GM18868 (cell line): ENCODE data around the gene ANKRD1.

ENCODE experiments used
- ATAC-seq: cut with Tn5 transposase; IDR thresholded peaks from one replicate; pipeline ENCODE4 v1.9.1; 2021; ENCODE audit warnings: mild to moderate bottlenecking, moderate library complexity; ENCODE audit not compliant: unreplicated experiment

The ANKRD1 gene

DNA sequence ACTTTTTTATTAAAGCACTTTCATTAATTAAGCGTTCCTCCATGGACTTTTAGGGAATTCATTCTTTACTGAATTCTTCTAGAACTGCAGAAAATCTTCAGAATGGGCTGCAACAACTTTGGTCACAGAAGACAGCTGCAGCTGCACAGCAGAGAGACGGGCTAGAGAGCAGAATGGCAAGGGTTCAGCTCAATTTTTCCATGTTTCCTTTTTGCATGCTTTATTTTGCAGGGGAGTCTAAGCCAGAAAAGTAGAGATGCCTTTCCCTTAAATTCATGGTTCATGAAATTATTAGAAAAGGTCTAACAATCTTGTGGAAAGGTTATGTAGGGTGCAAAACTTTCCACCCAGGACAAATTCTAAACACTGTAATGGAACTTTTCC is 15.4 kb upstream of the ANKRD1 start:
- no peak for ATAC-seq

DNA sequence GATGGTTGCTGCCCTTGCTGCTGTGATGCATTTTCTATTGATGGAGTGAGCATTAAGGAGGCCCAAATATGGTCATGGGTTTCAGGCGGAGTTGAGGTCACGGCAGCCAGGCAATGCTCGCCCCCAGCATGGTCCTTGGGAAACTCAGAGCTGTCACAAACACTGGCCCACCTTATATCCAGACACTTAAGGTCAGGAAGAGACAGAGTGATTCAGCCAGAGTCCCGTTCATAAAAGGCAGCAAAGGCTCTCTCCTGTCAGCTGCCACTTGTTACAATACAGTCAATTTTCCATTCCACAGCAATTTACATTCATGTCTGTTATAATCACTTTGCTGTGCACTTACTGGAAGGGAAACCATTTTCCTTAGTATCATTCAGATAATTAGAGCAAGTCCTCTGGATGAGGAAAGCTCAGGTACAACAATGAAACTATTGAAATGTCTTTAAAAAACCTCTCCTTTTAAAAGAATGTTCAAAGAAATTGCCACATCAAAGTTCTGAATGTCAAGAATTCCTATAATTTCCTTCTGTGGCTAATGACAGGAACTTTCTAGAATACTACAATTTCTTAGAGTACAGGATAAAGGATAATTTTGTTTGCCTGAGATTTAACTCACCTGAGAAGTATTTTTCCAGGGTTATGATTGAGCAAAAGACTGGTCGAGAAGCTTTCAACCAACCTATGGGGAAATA is 14.8 kb upstream of the ANKRD1 start:
- no peak for ATAC-seq

DNA sequence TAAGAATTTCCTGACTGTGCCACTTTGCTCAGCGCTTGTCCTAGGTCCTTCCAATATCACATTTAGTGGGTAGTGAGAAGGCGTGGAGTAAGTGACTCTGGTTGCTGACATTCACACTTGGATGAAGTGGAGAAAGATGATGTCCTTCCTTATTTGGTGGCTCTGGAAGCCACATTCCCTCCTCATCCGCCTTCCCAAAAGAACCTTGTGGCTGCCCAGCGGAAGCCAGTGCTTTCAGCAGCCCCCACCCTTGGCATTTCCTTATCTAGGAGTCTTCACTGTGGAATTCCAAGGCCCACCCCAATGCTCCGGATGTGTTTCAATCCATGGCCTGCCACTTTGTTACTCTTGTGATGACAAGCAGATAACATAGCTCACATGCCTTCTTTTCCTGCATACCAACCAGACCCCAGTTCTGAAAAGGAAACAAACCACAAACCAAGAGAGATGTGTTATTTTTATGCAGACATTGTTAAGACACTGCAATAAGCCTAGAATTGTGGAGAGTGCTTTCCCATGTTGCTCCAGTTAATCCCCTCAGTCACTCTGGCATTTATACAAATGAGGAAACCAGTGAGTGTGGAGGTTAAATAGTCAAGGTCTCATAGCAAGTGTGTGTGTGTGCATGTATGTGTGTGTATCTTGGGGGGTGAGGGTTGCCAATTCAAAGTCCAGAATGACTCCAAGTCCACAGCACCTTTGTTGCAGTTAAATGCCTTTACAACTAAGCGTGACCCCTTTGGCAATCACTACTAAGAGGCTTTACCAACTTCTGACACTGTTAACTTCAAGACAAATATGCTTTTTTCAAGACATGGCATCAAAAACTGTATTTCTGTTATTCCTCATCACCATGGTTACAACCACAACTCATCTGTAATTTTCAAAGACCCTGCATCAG is 10.3 kb upstream of the ANKRD1 start:
- ATAC-seq = no peak

DNA sequence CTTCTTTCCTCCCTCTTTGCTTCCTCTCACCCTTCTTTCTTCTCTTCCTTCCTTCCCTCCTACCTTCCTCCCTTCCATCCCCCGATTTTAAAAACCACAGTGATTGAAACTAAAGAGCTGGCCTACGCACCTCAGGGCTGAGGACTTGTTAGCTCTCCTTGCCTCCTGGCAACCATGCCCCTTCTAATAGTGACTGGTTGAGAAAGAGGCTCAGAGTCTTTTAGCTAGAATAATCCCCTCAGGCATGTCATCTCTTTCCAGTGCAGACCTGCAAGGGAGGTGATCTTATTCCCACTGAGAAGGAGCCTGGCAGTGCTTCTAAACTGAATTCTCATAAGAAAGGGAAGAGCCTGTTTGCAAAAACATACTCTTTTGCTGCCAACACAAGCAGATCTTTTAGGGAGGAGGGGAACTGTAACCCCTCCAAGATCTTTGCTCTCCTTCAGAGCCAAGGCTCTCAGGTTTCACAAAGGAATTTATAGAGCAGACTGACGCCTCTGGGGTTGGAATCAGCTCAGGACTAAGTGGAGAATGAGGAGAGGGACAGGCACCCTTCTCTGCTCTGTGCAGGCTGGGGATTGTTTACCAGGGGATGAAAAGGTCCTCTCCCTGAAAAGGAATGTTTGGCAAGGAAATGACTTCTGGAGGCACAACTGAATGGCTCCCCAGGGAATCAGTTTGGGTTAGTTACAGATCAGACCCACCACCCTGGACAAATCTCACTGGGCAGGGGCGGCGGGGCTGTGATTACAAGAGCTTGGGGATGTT is 9.4 kb upstream of the ANKRD1 start:
- ATAC-seq = no peak

DNA sequence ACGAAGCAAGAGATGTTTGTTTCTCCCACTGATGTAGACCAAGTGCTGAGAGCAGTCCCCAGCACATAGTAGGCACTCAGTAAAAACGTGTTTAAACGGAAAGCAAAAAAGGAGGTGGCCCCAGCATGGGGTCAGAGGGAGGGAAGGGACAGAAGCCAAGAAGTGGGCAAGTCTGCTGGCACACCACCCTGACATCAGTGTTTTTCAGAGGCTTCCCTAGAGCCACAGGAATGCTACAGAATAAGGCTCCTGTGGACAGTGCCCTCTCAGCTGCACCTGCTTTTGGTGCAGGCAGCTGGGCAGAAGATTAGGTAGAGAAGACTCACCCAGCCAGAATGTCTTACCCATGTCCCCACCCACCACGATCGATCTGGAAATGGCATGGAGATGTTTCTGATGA is 8.3 kb upstream of the ANKRD1 start:
- ATAC-seq = no peak

DNA sequence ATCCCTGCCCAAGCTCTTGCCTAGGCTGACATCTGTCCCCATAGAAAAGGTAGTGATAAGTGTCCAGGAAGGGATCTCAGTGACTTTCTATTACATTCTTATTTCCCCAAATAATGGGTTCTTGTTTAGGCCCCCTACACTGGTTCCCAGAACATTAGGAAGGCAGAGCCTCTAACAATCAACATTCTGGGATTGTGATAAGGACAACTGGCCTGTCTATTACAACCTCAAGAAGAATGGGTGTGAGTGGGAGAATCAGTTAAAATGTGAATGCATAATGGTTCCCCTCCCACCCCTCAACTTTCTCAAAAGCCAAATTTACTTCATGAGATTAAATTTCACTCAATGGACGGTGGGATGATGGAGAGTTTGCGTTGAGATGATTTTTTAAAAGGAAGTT is 6.4 kb upstream of the ANKRD1 start:
- ATAC-seq = no peak

DNA sequence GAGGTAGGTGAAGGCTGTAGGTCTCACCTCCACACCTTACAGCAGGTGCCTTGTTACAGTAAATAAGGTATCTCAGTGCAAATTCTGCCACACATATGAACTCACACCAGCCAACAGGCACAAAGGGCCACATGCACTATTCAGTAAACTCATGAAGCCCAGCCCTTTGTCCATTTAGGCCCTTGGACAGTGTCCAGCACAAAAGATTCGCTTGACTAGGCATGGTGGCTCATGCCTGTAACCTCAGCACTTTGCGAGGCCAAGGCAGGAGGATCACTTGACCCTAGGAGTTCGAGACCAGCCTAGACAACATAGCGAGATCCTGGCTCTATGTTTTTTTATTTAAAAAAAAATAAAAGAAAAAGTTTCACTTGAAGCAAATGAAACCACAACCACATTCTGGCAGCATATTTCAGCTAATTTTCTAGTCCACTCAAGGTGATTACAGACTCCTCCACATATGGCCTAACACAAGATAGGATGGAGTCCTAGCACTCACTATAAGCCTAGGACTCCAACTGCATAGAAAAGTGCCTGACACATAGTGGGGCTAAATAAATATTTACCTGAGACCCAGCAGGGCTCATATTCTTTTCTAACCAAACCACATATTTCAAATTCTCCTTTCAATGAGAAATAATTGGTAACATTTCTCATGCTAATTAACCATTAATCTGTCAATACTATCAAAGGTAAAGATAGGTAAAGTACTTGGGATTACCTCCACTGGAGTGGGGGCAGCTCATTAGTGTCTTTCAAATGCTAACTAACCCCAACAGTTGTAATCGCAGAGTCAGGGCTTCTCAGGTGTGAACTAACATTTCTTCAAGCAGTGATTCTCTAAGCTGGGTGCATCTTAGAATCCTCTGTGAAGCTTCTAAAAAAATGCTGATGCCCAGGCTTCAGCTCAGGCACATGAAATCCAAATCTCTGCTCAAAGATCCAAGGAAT is 4.5 kb upstream of the ANKRD1 start:
- no peak for ATAC-seq

DNA sequence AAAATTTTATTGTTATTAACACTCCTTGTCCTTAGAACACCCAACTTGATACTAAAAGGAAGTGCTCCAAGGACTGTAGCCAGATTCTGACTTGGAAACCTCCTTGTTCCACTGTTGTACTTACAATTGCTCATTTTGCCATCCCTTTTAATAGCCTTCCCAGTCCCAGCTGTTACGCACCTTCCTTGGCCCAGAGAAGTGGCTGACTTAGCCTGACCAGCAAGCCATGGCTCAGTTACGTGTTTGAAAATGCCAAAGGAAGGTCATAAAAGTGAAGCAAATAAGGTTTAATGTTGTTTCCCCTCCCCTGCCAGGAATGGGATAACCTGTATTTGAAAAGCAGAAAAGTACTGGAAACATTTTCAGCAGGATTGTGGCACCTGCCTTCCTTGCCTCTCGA is 3.7 kb upstream of the ANKRD1 start:
- no peak for ATAC-seq

DNA sequence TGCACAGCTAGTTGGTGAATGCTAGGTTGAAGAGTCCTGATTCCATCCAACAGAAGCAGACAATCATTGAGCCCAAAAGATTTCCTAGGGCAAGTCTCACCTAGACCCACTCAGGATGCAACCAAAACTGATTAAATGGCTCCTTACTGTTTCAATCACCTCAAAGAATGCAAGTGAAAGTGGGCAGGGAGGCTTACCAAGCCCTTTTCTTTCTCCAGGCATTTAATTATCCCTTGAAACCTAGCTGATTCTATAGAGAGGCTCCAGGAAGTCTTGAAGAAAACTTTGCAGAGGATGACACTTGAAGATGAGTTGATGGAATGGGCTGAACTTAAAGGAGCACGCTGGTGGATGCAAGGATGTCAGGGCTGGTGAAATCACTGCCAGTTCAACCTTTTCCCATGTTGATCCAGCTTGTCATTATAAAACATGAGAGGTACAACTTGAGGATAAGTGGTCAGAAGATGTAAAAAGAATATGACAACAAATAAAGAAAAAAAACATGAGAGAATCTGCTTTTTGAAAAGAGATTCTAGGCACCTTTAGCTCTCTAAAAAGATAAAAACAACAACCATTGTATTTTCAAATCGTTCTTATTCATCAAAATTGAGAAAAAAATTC is 2.3 kb upstream of the ANKRD1 start:
- ATAC-seq = no peak

DNA sequence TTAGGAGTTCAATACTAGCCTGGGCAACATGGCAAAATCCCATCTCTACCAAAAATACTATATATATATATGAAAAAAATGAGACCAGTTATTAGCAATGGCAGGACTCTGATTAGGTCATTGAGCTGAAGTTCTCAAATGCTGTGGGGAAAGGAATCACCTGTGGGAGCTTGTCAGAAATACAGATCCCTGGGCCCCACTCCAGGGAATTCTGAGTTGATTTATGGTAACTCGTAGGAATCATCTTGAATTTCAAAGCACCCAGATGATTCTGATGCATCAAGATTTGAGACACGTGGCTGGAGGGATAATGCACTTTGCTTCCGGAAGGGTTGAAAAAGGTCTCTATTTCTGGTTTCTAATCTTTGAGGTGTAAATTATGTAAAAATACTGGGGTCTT is 1.0 kb upstream of the ANKRD1 start:
- no peak for ATAC-seq

DNA sequence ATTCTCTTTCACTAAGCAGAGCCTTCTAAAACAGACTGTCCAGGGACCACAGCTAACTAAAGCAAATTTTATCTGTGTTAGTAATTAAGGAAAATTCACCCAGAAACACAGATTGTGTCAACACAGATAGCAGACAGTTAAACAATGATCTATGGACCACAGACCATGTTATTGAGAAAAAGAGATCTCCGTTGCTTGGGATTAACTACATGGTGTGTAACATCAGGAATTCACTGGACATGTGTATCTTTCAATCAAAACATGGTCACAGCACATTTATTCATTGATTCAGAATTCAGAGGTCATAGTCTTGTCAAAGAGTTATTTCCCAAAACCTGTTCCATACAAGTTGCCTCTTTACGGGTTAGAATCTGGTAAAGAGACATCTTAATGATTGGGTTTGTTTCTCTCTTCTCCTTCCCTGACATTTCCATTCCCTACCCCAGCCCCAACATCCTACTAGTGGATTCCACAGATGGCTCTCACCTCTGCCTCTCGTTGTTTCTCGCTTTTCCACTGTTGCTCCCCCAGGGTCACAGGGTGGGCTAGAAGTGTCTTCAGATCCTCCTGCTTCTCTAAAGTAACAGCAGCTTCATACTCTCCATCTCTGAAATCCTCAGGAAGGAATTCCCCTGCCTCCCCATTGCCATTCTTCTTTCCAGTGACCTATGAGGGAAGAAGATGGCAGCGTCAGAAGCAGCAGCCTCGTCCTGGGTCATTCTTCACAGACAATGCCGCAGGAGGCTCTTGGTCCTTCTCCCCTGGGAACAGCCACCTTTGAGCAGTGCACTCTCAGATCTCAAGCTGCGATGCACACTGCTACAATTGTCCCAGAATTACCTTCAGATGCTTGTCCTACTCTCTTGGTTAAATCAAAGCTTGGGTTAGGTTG is 958 bp downstream of the ANKRD1 start:
- no peak for ATAC-seq

DNA sequence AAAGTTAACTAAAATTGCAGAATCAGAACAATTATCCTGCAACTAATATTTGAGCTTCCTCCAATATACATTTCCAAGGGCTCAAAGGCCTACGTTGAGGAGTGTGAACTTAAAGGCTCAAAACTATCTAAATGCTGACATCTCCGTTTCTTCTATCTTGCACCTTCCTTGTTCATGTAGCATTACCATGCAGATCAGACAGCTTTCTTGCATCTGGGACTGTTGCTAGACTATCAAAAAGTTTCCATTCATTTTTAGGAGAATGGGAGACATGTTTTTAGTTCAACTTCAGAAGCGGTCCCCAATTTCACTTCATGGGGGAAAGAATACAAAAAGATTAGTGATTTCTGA is 2.9 kb downstream of the ANKRD1 start:
- no peak for ATAC-seq

DNA sequence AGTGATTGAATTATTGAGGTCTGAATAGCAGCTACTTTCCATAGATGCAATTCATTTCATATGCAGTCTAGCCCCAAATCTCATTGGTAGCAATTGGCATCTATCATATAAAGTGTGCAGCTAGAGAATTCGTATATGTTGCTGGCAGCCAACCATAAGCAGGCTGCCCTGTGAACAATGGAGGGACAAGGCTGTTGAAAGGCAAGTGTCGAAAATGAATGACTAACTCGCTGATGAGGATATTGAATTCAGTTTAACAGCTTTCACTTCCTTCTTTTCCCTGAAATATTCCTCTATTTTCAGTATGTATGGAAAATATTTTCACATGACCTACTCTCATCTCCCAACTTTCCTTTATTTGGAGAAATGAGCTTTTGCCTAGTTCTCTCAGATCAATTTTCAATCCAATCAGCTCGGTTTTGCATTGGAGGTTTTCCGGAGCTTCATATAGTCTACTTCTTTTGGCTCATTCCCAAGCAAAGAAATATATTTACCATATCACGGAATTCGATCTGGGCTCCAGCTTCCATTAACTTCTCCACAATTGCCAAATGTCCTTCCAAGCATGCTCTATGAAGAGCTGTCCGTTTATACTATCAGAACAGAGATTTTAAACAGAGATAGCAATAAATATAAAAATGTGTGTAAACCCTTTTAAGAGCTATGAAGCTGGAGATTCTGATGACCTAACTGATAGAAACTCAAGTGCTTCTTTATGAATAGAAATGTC is 3.5 kb downstream of the ANKRD1 start:
- ATAC-seq = no peak

DNA sequence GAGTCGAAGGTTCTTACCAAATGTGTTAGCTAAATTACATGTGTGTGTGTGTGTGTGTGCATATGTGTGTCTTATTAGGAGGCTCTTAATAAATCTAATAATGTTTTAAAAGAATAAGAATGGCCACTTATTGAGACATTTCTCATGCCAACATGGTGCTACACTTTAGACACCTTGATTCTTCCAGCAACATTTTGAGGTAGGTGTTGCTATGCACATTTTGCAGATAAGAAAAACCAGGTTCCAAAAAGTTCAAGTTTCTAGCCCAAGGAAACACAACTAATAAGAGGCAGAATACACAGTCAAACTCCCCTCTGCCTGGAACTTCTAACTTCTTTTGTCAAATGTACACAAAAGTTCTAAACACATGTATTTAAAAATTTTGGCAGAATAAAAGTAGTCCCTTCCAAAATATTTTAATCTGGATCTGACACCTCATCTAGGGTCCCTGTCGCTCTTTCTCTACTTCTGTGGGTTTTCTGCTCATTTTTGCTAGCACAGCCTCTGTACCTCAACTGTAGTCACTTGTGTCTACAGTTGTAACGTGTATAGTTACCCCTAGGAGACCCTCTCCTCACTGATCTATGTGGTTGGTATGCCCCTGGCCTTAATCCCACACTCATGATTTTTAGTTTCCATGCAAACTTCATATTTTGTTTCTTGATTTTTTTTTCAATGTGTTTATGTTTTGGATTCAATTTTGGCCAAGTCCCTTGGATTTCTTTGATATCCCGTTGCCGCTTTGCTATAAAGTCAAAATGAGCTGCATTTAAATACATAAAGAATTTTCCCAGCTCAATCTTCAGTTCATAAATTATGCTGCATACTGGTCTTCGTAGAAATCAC is 4.3 kb downstream of the ANKRD1 start:
- no peak for ATAC-seq

DNA sequence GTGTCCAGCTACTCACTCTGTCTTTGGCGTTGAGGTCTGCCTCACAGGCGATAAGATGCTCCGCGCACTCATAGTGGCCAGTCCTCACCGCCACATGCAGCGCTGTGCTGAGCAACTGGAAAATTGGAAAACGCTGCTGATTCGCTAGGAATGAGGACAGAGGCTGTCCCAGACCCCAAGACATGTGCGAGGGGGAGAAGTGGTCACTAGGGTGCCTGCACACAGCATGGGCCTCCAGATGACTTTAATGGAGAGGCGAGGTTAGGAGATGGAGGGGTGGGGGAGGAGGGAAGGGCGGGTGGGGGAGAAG is 5.2 kb downstream of the ANKRD1 start:
- no peak for ATAC-seq

DNA sequence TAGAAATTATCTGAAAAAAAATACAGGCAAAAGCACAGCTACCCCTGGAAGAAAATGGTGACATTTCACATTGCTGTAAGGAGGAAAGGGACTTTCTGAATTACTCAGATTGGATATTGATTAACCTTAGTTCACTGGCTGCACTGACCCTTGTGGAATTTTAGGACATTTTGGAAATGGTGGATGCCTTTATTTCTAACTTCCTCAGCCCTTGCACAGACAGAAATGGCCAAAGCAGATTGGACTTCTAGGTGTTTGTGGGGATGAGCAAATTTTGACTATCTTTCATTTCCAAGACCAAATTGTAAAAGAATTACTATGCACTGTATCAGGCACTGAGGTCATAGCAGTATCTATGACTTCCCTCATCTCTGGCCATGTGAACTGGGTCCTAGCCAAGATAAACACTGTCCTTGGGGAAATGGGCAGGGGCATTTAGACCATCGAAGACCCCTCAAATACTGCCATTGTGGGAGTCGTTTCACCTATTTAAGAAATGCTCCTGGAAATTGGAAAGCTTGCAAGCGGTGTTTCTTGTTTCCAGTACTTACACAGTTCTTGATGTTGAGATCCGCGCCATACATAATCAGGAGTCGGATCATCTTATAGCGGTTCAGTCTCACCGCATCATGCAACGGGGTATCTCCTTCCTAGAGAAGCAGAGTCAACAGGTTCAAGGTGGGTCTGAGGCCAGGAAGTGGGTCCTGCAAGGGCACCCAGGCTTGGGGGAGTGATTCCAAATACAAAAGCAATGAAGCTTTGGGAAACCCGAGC is 5.7 kb downstream of the ANKRD1 start:
- no peak for ATAC-seq

DNA sequence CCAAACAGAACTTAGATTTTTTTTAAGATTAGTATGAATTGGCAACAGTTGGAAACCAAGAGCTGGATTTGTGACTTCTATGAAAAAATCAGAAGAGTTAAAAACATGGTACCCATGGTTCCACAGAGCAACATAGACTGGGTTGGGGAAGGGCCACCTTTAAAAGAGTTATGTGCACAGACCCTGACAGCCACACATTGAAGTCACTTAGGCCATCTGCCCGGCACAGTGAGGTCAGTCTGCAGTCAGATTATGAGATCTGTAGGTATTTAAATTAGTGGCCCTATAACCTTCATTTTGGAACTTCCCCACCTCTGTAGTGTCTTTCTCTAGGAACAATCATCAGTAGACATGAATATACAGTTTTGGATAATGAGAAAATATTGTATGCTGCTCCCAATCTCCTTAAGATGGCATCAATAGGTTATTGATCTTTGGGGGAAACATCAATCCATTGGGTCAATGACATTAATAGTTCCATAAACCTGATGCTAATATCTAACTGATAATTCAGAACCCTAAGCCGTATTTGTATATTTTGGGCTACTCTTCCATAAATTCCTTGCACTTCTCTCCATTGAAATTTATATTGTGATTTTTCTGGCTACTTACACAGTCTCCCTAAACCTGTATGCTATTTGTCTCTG is 7.0 kb downstream of the ANKRD1 start:
- no peak for ATAC-seq
